ENCODE results near the gene PTGDR. TPM values are rescaled to one million over a fixed set of nuclear protein-coding genes. Genes with fewer than 3 reads are reported as not detected.

PTGDR gene
- total RNA-seq, 4 donors from 2014 or later, result 0.23 to 2.0 (median 1.1) TPM

- TF ChIP-seq, protein P1, sequence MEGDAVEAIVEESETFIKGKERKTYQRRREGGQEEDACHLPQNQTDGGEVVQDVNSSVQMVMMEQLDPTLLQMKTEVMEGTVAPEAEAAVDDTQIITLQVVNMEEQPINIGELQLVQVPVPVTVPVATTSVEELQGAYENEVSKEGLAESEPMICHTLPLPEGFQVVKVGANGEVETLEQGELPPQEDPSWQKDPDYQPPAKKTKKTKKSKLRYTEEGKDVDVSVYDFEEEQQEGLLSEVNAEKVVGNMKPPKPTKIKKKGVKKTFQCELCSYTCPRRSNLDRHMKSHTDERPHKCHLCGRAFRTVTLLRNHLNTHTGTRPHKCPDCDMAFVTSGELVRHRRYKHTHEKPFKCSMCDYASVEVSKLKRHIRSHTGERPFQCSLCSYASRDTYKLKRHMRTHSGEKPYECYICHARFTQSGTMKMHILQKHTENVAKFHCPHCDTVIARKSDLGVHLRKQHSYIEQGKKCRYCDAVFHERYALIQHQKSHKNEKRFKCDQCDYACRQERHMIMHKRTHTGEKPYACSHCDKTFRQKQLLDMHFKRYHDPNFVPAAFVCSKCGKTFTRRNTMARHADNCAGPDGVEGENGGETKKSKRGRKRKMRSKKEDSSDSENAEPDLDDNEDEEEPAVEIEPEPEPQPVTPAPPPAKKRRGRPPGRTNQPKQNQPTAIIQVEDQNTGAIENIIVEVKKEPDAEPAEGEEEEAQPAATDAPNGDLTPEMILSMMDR (IDR thresholded peaks at IDR 0.05), result no peak
- no peak for TF ChIP-seq EP300 (IDR thresholded peaks at IDR 0.05)
- TF ChIP-seq POLR2A (IDR thresholded peaks at IDR 0.05), result no peak
- TF ChIP-seq POLR2AphosphoS5 (IDR thresholded peaks at IDR 0.05), result no peak
- H3K36me3 ChIP-seq, result no peaks in the 10 kb centered on the region
- H3K27ac ChIP-seq, result no peak overlapping the region
- no peak for DNase-seq (ENCODE audit: low spot score in 2 of 2)
- H3K9me3 ChIP-seq, result no peaks in the 10 kb centered on the region
- peaks cover 5% of the 10 kb centered on the region for H3K4me1 ChIP-seq
- no peak overlapping the region for H3K4me3 ChIP-seq
- H3K27me3 ChIP-seq, result no peaks in the 10 kb centered on the region
- WGBS, result 89% methylated on average over 1 of the region's 1 CpG
Measured at GRCh38 chr14:52251724-52252123, 15.8 kb upstream of the PTGDR start.

DNA sequence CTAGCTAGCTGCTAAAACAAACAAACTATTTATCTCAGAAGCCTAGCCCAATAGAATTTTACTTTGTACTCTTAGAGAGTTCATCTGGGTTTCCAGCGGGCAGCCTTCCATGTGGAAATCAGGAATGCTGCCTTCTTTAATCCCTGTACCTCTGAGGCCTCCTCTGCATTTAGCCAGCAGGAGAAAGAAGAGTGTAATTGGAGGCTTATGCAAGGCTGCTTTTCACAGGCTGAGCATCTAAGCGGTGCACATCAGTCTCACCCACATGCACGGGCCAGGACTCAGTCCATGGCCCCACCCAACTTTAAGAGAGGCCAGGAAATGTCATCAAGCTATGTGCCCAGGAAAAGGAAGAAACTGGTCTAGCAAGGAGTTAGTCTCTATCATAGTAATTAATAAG, 14.0 kb upstream of the PTGDR start:
- Histone ChIP-seq H3K27ac (no peak overlapping the region), H3K9me3 (no peaks in the 10 kb centered on the region), H3K36me3 (no peaks in the 10 kb centered on the region), H3K4me3 (no peak overlapping the region), H3K27me3 (no peaks in the 10 kb centered on the region), H3K4me1 (peaks cover 5% of the 10 kb centered on the region)
- TF ChIP-seq POLR2AphosphoS5 (IDR thresholded peaks at IDR 0.05) (no peak), EP300 (IDR thresholded peaks at IDR 0.05) (no peak), POLR2A (IDR thresholded peaks at IDR 0.05) (no peak)
- TF ChIP-seq, protein P1 (IDR thresholded peaks at IDR 0.05), result no peak
- no peak for DNase-seq (ENCODE audit: low spot score in 2 of 2)
- WGBS, result 17% methylated on average over 3 of the region's 3 CpGs

- no peak overlapping the region for H3K4me3 ChIP-seq
- no peaks in the 10 kb centered on the region for H3K36me3 ChIP-seq
- H3K9me3 ChIP-seq, result no peaks in the 10 kb centered on the region
- no peak overlapping the region for H3K27ac ChIP-seq
- TF ChIP-seq, protein P1 (IDR thresholded peaks at IDR 0.05), result no peak
- no peak for TF ChIP-seq POLR2AphosphoS5 (IDR thresholded peaks at IDR 0.05)
- no peak for TF ChIP-seq POLR2A (IDR thresholded peaks at IDR 0.05)
- no peak for TF ChIP-seq EP300 (IDR thresholded peaks at IDR 0.05)
- H3K27me3 ChIP-seq, result no peaks in the 10 kb centered on the region
- peaks cover 5% of the 10 kb centered on the region for H3K4me1 ChIP-seq
- DNase-seq (ENCODE audit: low spot score in 2 of 2), result no peak
- WGBS, result 87% methylated on average over 4 of the region's 4 CpGs
Measured at GRCh38 chr14:52254086-52254485, 13.4 kb upstream of the PTGDR start.

GRCh38 chr14:52258783-52259182, 8.7 kb upstream of the PTGDR start:
- Histone ChIP-seq H3K27me3 (no peaks in the 10 kb centered on the region), H3K36me3 (no peaks in the 10 kb centered on the region), H3K9me3 (no peaks in the 10 kb centered on the region), H3K4me1 (no peaks in the 10 kb centered on the region), H3K4me3 (no peak overlapping the region), H3K27ac (no peak overlapping the region)
- no peak for DNase-seq (ENCODE audit: low spot score in 2 of 2)
- 83% methylated on average over 2 of the region's 2 CpGs for WGBS
- TF ChIP-seq POLR2AphosphoS5 (IDR thresholded peaks at IDR 0.05), result no peak
- TF ChIP-seq, protein P1 (IDR thresholded peaks at IDR 0.05), result no peak
- TF ChIP-seq EP300 (IDR thresholded peaks at IDR 0.05), result no peak
- no peak for TF ChIP-seq POLR2A (IDR thresholded peaks at IDR 0.05)

DNA sequence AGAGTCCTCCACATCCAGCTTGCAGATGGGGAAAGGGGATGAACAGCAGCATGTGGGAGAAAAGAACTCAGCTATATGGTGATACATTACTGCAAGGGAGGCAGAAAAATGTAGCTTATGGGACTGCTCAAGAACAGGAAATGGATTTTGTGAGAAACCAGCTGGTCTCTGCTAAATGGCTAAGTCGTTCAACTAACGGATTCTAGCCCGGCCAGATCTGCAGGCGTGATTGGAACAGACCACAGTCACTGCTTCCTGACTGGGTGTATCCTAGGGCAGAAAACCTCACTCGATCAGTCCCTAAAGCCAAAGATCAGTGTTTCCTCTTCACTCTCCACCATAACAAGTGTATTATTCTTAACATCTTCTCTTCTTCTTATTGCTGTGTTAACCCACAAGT, 8.1 kb upstream of the PTGDR start:
- Histone ChIP-seq H3K27ac (no peak overlapping the region), H3K4me1 (no peaks in the 10 kb centered on the region), H3K36me3 (no peaks in the 10 kb centered on the region), H3K9me3 (no peaks in the 10 kb centered on the region), H3K27me3 (no peaks in the 10 kb centered on the region), H3K4me3 (no peak overlapping the region)
- no peak for TF ChIP-seq EP300 (IDR thresholded peaks at IDR 0.05)
- TF ChIP-seq, protein P1 (IDR thresholded peaks at IDR 0.05), result no peak
- TF ChIP-seq POLR2AphosphoS5 (IDR thresholded peaks at IDR 0.05), result no peak
- TF ChIP-seq POLR2A (IDR thresholded peaks at IDR 0.05), result no peak
- DNase-seq (ENCODE audit: low spot score in 2 of 2), result no peak
- WGBS, result 44% methylated on average over 5 of the region's 5 CpGs
